H1 (cell line): Measurements from ENCODE around the gene ENOX2. TPM values are rescaled to one million over a fixed set of nuclear protein-coding genes. Genes with fewer than 3 reads are reported as not detected.

ENCODE experiments used
- RXRA ChIP-seq: IDR thresholded peaks from 2 replicates; pipeline ENCODE4 v1.6.1; 2011; ENCODE audit warnings: low read depth, mild to moderate bottlenecking, low read length, moderate library complexity; ENCODE audit not compliant: insufficient read depth
- polyA plus RNA-seq, 7 experiments: library from polyadenylated mRNA; depleted of rRNA in 3 of 7; stranded (reverse) in 5 of 7; unstranded in 2 of 7; fragments of >200 nt in 5 of 7; fragments of 200-250 nt in 2 of 7; gene quantifications; 1 replicate in 5 of 7; 2 replicates in 1 of 7; 4 replicates in 1 of 7; pipeline versions ENCODE4 v1.2.1 to v1.2.3, GENCODE V29; 2011 to 2013; ENCODE audit warnings: missing spikeins in 2 of 7, mixed read lengths in 2 of 7
- total RNA-seq: library from RNA; stranded (reverse); fragmentation: NEBNext Ultra II Directional; extraction: Animal tissue kit (Norgen Biotek cat#: 25700); gene quantifications from 2 replicates; pipeline ENCODE4 v1.2.1, GENCODE V29; 2021

Gene ENOX2
- total and polyA plus RNA-seq, 2 of the 8 experiments (the other 6 are each of a cell fraction or from before 2014, with no cell fraction given): 4.5 to 12.3 TPM

DNA sequence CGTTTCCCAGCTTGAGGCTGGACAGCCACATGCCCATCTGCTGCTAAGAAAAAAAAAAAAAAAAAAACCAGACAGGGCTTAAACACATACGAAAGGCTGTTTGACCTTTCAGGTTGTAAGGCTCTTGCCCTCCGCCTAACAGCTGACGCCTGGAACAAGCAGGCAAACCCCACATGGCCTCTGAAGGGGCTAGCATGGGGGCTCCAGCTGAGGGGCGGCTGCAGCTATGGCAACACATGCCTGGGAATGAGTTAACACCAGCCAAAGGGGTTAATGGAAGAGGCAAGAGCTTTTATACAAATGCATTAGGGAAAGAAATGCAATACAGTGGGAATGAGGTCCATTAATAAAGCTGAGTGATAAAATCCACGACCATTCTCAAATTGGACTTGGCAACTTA is 183.6 kb downstream of the ENOX2 start (continued):
- TF ChIP-seq RXRA: no peak
